ENCODE data around the gene TNS3. TPM values are rescaled to one million over a fixed set of nuclear protein-coding genes. Genes with fewer than 3 reads are reported as not detected.

TNS3 gene
- total RNA-seq, 1 donor from 2014 or later, result 42.4 TPM

DNA sequence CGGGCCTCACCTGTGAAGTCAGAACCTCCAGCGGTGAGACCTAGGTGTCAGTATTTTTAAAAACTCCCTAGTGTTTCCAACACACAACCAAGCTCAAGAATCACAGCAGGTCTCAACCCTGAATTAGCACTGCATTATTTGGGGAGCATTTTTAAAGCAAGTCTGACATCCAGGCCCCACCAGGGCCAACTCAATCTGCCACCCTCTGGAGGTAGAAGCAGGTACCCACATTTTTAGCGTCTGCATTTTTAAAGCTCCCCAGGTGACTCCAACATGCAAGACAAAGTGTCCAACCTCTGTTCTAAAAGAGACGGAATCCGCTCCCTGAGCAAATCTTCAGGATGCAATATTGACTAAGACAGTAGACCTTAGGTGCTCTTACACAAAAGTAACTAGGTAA lies 225.7 kb downstream of the TNS3 start:
- intact Hi-C loops (cut with micrococcal nuclease), result no loop called here
- ATAC-seq (no peak), DNase-seq (no peak)

GRCh38 chr7:47355684-47356083 lies 226.2 kb downstream of the TNS3 start:
- intact Hi-C loops (cut with micrococcal nuclease), result no loop called here
- ATAC-seq (peak; percentile 59), DNase-seq (no peak)

DNA sequence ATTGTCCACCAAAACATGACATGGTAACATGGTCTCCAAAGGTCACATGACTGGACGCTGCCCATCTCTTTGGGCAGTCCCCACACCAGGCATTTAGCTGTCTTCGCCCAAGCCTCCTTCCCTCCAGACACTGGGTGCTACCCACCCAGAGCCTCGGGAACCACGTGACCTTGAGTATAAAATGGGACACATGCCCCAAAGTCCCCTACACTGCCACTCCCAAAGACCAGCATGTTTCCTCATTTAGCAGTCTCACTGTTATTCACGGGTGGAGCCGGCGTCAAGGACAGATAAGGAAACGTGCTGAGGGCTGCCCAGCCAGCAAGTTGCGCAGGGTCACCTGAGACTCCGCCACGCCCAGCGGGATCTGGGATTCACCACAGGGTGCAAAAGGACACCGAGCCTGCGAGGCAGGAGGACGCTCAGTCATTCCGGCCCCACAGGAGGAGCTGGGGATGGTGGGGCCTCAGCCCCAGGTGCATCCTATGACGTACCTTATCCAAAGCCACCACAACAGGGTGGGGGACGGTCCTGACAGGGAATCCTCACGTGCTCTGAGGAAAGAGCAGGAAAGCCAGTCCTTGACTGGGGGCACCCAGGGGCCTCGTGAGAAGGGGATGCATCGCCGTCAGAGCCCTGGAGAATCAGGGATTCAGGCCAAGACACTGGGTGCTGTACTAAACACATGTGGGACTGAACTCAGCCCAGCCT lies 226.9 kb downstream of the TNS3 start:
- DNase-seq (peak; percentile 71), ATAC-seq (peak; percentile 81)
- intact Hi-C loops (cut with micrococcal nuclease), result no loop called here

DNA sequence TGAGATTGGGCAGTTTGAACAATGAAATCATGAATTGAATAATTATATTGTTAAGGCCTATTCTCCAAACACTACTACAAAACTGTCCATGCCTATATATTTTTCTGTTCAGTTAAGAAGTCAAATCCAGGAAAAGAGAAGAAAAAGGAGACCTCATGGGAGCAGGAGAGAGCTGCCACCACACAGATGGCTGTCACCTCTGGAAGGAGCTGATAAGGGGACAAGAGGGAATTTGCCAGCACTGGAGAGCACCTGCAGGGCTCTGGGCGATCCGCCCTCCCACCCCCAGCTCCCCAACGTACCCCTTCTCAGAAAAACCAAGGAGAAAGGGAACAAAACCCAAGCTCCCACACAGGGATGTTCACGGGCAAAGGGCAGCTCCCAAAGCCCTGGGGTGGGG lies 227.8 kb downstream of the TNS3 start:
- ATAC-seq (no peak), DNase-seq (no peak)
- intact Hi-C loops (cut with micrococcal nuclease), result no loop called here

- DNase-seq (no peak), ATAC-seq (no peak)
- intact Hi-C loops (cut with micrococcal nuclease), result no loop called here
These were observed 229.4 kb downstream of the TNS3 start for GRCh38 chr7:47352394-47352968.

- intact Hi-C loops (cut with micrococcal nuclease), result no loop called here
- DNase-seq (no peak), ATAC-seq (no peak)
These were observed 230.4 kb downstream of the TNS3 start for GRCh38 chr7:47351233-47352154.

DNA sequence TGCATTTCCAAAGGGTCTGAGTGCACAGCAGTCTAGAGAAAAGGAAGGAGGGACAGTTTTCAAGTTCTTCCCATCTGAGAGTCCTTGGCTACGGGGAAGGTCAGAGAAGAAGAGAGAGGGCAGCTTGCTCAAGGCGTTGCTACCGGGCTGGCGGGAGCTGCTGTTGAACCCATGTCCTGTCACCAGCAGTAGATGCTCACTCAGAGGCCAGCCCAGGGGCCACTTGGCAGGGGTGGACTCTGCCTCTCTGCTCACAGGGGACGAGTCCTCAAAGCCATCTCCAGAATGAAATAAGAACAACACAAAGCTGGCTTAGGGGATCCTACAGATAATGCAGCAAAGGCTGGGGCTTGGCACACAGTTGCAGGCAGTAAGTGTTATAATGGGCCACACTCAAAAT lies 231.5 kb downstream of the TNS3 start:
- intact Hi-C loops (cut with micrococcal nuclease), result no loop called here
- ATAC-seq (no peak), DNase-seq (no peak)

- DNase-seq (no peak), ATAC-seq (no peak)
- intact Hi-C loops (cut with micrococcal nuclease), result no loop called here
These were observed 232.5 kb downstream of the TNS3 start for GRCh38 chr7:47349401-47349800.

DNA sequence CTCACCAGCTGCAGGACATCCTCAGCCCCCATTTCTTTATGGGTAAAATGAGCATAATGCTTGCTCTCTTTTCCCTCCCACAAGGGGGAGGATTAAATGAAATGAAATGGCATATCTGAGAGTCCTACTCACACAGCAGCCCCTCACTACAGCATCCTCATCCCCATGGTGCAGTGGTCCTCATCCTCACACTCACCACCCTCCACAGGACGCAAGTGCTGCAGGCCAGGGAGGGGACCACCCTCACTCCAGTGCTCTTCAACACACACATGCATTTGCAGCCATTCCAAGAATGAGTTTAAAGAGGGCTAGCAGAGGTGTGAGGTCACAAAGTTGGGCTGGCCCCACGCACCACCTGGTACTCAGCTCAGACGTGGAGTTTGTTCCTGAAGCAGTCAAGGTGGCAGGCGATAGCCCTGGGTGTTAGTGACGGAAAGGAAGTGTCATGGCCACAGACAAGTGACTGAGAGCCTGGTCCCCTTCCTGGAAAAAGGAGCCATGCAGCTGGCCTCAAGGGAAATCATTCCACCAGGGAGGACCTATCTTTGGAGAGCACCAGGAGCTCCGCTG lies 234.0 kb downstream of the TNS3 start:
- intact Hi-C loops (cut with micrococcal nuclease), result no loop called here
- ATAC-seq, result no peak
- DNase-seq, result no peak

GRCh38 chr7:47347346-47347745 lies 234.6 kb downstream of the TNS3 start:
- DNase-seq (no peak), ATAC-seq (no peak)
- intact Hi-C loops (cut with micrococcal nuclease), result no loop called here

DNA sequence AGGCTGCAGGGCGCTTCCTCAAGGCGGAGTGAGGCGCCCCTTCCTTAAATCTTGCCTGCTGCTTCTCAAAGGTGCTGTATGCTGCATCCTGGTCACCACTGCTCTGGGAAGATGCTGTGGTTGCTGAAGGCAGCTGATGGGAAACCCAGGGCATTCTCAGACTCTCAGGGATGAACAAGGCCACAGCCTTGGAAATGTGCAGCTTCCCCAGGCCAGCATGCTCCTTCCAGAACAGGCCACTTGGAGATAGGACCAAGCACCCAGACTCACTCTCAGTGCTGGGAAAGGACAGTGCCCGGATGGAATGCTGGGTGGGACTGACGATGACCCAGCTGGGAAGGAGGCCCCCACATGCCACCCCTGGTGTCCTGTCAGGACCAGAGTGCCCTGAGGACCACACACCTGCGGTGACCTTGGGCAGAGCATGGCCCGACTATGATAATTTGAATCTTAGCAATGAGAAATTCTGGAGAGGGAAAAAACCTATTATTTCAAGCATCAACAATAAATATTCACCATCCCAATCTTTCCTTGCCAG lies 235.5 kb downstream of the TNS3 start:
- DNase-seq (no peak), ATAC-seq (no peak)
- intact Hi-C loops (cut with micrococcal nuclease), result no loop called here

DNA sequence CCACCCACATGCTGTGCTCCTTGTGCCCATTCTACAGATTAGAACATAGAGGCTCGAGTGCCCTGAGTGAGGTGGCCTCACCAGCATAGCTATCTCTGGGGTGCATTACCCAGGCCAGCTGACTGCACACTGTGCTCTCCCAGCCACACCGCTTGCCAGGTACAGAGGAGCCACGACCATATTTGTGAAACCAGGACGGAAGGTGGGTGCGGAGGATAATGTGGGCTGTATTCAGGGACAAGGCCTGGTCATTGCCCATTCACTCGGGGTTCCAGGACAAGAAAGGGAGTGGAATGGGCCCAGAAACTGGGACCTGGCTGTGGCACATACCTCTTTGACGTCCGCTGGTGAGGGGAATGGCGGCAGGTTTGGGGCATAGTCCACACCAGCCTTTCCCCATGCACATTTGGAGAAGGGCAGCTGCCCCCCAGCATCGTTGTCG lies 236.0 kb downstream of the TNS3 start:
- intact Hi-C loops (cut with micrococcal nuclease), result no loop called here
- ATAC-seq (no peak), DNase-seq (no peak)

DNA sequence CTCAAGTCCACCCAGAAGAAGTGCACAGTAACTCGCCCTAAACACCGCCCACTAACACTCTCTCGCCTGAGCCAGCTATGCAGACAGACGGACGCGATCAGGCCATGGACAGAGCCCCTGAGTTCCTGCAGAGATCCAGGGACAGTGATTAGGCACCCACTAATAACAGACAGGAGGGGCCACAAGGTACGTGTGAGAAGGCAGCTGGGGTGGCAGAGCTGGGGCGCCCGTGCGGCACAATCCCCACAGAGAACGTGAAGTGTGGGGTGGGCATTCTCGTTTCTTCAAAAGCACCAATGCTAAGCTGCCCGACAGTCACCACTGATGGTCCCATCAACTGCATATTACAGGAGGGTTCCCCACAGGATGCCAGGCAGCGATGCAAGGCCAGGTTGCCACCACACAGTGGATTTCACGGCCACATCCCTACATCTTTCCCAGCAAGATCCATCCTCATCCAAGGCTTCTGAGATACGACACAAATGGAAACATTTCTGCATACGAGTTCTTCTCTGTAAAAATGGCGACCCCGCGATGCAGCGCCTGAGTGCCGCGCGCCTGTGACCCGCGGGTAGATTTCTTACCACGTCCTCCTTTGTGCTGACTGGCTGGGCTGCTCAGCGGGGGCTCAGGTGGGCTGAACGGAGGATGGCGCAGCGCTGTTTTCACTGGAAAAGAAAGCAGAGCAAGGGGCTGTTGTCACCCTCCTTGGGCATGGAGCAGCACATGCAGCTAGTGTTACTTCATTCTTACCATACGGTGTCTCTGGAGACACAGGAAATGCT lies 237.5 kb downstream of the TNS3 start:
- DNase-seq, result no peak
- intact Hi-C loops (cut with micrococcal nuclease), result no loop called here
- ATAC-seq, result no peak

- intact Hi-C loops (cut with micrococcal nuclease), result no loop called here
- ATAC-seq (peak; percentile 31), DNase-seq (no peak)
These were observed 238.9 kb downstream of the TNS3 start for GRCh38 chr7:47343061-47343455.

DNA sequence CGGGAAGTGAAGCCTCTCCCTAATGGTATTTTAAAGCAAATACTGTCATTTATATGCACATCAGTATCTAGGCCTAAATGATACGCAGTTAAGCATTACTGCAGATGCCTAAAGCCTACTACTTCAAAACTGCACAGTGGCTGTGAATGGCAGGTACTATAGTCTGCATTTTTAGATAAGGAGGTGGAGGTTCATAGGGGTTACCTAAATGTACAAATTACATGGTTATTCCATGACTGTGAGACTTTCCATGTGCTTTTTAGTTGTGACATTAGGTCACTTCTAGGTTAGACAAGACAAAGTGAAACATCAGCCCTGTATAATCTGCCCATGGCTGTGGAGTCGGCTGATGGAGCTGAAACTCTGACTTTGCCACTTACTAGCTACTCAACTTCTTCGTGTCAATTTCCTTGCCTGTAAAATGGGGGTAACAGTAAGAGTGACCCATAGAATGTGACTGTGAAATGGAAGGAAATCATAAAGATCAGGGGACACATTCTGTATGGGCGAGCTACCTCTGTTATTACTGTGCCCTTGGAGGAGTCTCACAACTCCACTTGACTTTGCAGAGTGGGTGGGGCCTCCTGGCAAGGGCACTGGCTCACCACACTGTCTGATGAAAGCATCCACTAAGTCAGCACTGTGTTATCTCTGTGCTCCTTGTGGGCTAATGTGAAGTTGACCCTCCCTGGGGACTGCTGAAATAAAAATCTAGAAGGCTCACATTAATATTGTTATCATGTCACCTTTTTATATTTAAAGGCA lies 239.4 kb downstream of the TNS3 start:
- DNase-seq, result no peak
- intact Hi-C loops (cut with micrococcal nuclease), result no loop called here
- peak; percentile 74 for ATAC-seq

DNA sequence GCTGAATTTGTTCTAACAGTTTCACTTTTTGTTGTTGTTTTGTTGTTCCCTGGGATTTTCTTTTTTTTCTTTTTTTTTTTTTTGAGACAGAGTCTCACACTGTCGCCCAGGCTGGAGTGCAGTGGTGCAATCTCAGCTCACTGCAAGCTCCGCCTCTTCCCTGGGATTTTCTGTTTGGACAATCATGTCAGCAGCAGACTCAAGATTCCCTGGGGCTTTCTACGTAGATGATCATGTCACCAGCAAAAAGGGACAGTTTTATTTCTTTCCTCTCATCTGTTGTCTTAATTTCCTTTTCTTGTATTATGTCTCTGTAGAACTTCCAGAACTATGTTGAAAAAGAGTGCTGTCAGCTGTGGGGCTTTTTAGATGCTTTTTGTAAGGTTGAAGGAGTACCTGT lies 241.4 kb downstream of the TNS3 start:
- no peak for DNase-seq
- ATAC-seq, result no peak
- intact Hi-C loops (cut with micrococcal nuclease), result no loop called here

DNA sequence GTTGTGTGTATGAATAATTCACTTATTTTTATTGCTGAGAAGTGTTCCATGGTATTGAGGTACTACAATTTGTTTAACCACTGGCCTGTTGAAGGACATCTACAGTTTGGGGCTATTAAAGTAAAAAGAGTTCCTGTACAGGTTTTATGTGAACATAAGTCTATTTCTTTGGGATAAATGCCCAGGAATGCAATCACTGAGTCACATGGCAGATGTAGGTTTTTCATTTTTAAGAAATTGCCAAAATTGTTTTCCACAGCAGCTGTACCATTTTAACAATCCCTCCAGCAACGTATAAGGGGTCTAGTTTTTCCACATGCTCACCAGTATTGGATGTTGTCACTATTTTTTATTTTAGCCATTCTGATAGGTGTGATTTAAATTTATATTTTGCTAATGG lies 243.9 kb downstream of the TNS3 start:
- DNase-seq (no peak), ATAC-seq (no peak)
- intact Hi-C loops (cut with micrococcal nuclease), result no loop called here

GRCh38 chr7:47337531-47337930 lies 244.4 kb downstream of the TNS3 start:
- intact Hi-C loops (cut with micrococcal nuclease), result no loop called here
- peak; percentile 69 for DNase-seq
- ATAC-seq, result peak; percentile 59

Measured in left ventricle myocardium superior (tissue), 1 donor.